H1 (cell line): ENCODE results near the gene EHD4. TPM values are rescaled to one million over a fixed set of nuclear protein-coding genes. Genes with fewer than 3 reads are reported as not detected.

Experiments
- CTCF ChIA-PET: fragments of 300-600 bp; sonication (Branson Sonifier 250); formaldehyde crosslinking; loops from one replicate; lab custom pipeline; 2021; ENCODE audit not compliant: partially characterized antibody; lab: Charles Lee
- POLR2A ChIA-PET: fragments of 300-600 bp; sonication (Branson Sonifier 250); formaldehyde crosslinking; loops from one replicate; lab custom pipeline; 2021; ENCODE audit warnings: inconsistent platforms; ENCODE audit not compliant: partially characterized antibody; lab: Charles Lee
- DNase-seq, 2 experiments: peaks; one replicate each; pipeline versions ENCODE4 v3.0.0 to v3.0.0-alpha.2; 2010 to 2022; ENCODE audit warnings: low spot score in 2 of 2, low read depth in 1 of 2, mixed read lengths in 1 of 2
- FAIRE-seq: peaks from 2 replicates; lab custom pipeline; 2011; peaks lifted over from hg19 to GRCh38; lab: Jason Lieb, UNC
- H2AFZ ChIP-seq: 2 replicates; pipeline ENCODE4 v1.8.1; 2012; ENCODE audit warnings: low read length, inconsistent platforms
- H2AK5ac ChIP-seq: 2 replicates; pipeline ENCODE4 v1.6.1; 2013; ENCODE audit warnings: low read depth, low read length
- H2BK120ac ChIP-seq: replicated peaks from 2 replicates; pipeline ENCODE3; 2013; ENCODE audit warnings: low read depth, low read length, inconsistent platforms
- H2BK12ac ChIP-seq: 2 replicates; pipeline ENCODE4 v1.6.1; 2013; ENCODE audit warnings: low read depth, low read length
- H2BK15ac ChIP-seq: 2 replicates; pipeline ENCODE4 v1.6.1; 2013; ENCODE audit warnings: low read length
- H2BK20ac ChIP-seq: 2 replicates; pipeline ENCODE4 v1.6.1; 2013; ENCODE audit warnings: low read length
- H2BK5ac ChIP-seq: 2 replicates; pipeline ENCODE4 v1.6.1; 2013; ENCODE audit warnings: low read depth, low read length
- H3K14ac ChIP-seq: 2 replicates; pipeline ENCODE4 v1.6.1; 2013; ENCODE audit warnings: inconsistent platforms; ENCODE audit not compliant: insufficient read length
- H3K18ac ChIP-seq: 2 replicates; pipeline ENCODE4 v1.6.1; 2013; ENCODE audit warnings: low read length; ENCODE audit errors: extremely low read depth
- H3K23ac ChIP-seq: 2 replicates; pipeline ENCODE4 v1.6.1; 2013; ENCODE audit warnings: inconsistent platforms; ENCODE audit not compliant: insufficient read length
- H3K23me2 ChIP-seq: 2 replicates; pipeline ENCODE4 v1.6.1; 2013; ENCODE audit warnings: low read depth, low read length
- H3K27ac ChIP-seq: 2 replicates; pipeline ENCODE4 v1.6.1; 2011; ENCODE audit warnings: low read depth, low read length, inconsistent platforms
- H3K27me3 ChIP-seq, 4 experiments: replicated peaks in 1 of 4; 1 replicate in 1 of 4; 2 replicates in 3 of 4; pipeline versions ENCODE4 v1.6.1 to v1.8.1; 2011 to 2013; ENCODE audit warnings: low read length in 3 of 4, mild to moderate bottlenecking in 3 of 4, inconsistent platforms in 2 of 4, mixed read lengths in 2 of 4, moderate library complexity in 1 of 4; ENCODE audit not compliant: control insufficient read depth in 3 of 4, insufficient read depth in 3 of 4; ENCODE audit errors: extremely low read depth in 1 of 4
- H3K36me3 ChIP-seq, 4 experiments: 2 replicates each; pipeline versions ENCODE4 v1.6.1 to v1.8.1; 2011 to 2013; ENCODE audit warnings: mild to moderate bottlenecking in 4 of 4, low read length in 3 of 4, moderate library complexity in 2 of 4, control low read depth in 1 of 4, inconsistent platforms in 1 of 4; ENCODE audit not compliant: insufficient read depth in 4 of 4, control insufficient read depth in 2 of 4
- H3K4ac ChIP-seq: replicated peaks from 2 replicates; pipeline ENCODE3; 2013; ENCODE audit warnings: low read length, low read depth, mixed read lengths, inconsistent platforms; ENCODE audit not compliant: insufficient read length
- H3K4me1 ChIP-seq, 4 experiments: replicated peaks in 1 of 4; 1 replicate in 1 of 4; 2 replicates in 3 of 4; pipeline versions ENCODE4 v1.6.1 to v1.8.1; 2011 to 2013; ENCODE audit warnings: low read length in 3 of 4, inconsistent platforms in 2 of 4, mixed read lengths in 1 of 4; ENCODE audit not compliant: insufficient read depth in 4 of 4, control insufficient read depth in 3 of 4
- H3K4me2 ChIP-seq, 2 experiments: 2 replicates each; pipeline versions ENCODE4 v1.6.1 to v1.8.1; 2011 to 2013; ENCODE audit warnings: low read depth in 2 of 2, low read length in 2 of 2, control low read depth in 1 of 2, inconsistent platforms in 1 of 2, mild to moderate bottlenecking in 1 of 2; ENCODE audit not compliant: insufficient read depth in 1 of 2
- H3K4me3 ChIP-seq, 4 experiments: fragments of 200-600, 300-600 bp in 1 of 4; sonication (generic), shearing (Covaris generic), sonication (Bioruptor Twin) in 1 of 4; 2 replicates each; pipeline versions ENCODE4 v1.5.1 to v1.8.1; 2011 to 2016; ENCODE audit warnings: low read length in 4 of 4, low read depth in 3 of 4, control low read depth in 2 of 4, inconsistent platforms in 2 of 4, mild to moderate bottlenecking in 2 of 4, mixed read lengths in 1 of 4, moderate library complexity in 1 of 4; ENCODE audit not compliant: insufficient read depth in 2 of 4; ENCODE audit errors: extremely low read depth in 1 of 4
- H3K56ac ChIP-seq: replicated peaks from 2 replicates; pipeline ENCODE3; 2013; ENCODE audit warnings: low read depth, mild to moderate bottlenecking, mixed read lengths, low read length, inconsistent platforms; ENCODE audit not compliant: insufficient read length
- H3K79me1 ChIP-seq: 2 replicates; pipeline ENCODE4 v1.6.1; 2013; ENCODE audit warnings: low read depth, low read length, control low read depth
- H3K79me2 ChIP-seq, 2 experiments: 2 replicates each; pipeline versions ENCODE4 v1.6.1 to v1.8.1; 2012 to 2013; ENCODE audit warnings: low read length in 2 of 2, mild to moderate bottlenecking in 2 of 2, inconsistent platforms in 1 of 2; ENCODE audit not compliant: insufficient read depth in 2 of 2, control insufficient read depth in 1 of 2
- H3K9ac ChIP-seq, 4 experiments: replicated peaks in 1 of 4; 1 replicate in 1 of 4; 2 replicates in 3 of 4; pipeline versions ENCODE4 v1.6.1 to v1.8.1; 2011 to 2013; ENCODE audit warnings: low read depth in 3 of 4, low read length in 3 of 4, control low read depth in 2 of 4, mild to moderate bottlenecking in 2 of 4, moderate library complexity in 2 of 4, inconsistent platforms in 1 of 4; ENCODE audit errors: extremely low read depth in 1 of 4
- H3K9me3 ChIP-seq, 2 experiments: 2 replicates each; pipeline versions ENCODE4 v1.6.1 to v1.8.1; 2012 to 2013; ENCODE audit warnings: mild to moderate bottlenecking in 2 of 2, moderate library complexity in 2 of 2, control low read depth in 1 of 2, inconsistent platforms in 1 of 2, low read depth in 1 of 2, low read length in 1 of 2, mixed read lengths in 1 of 2; ENCODE audit not compliant: insufficient read depth in 2 of 2
- H4K20me1 ChIP-seq, 2 experiments: replicated peaks in 1 of 2; 2 replicates each; pipeline versions ENCODE3 to v1.8.1; 2011 to 2013; ENCODE audit warnings: inconsistent platforms in 2 of 2, low read length in 2 of 2, mild to moderate bottlenecking in 1 of 2; ENCODE audit not compliant: insufficient read depth in 2 of 2, control insufficient read depth in 1 of 2
- H4K5ac ChIP-seq: 2 replicates; pipeline ENCODE4 v1.6.1; 2013; ENCODE audit warnings: low read length, low read depth, mixed read lengths, inconsistent platforms; ENCODE audit not compliant: insufficient read length
- H4K8ac ChIP-seq: 2 replicates; pipeline ENCODE4 v1.8.0; 2013; ENCODE audit warnings: mild to moderate bottlenecking, moderate library complexity, low read length, inconsistent platforms; ENCODE audit not compliant: insufficient read depth; ENCODE audit errors: extremely low read depth
- H4K91ac ChIP-seq: replicated peaks from 2 replicates; pipeline ENCODE3; 2013; ENCODE audit warnings: low read length, mixed read lengths, inconsistent platforms; ENCODE audit not compliant: insufficient read length
- GABPA ChIP-seq: IDR thresholded peaks from 2 replicates; pipeline ENCODE4 v1.6.1; 2011; ENCODE audit warnings: mild to moderate bottlenecking, low read length, moderate library complexity, borderline replicate concordance; ENCODE audit not compliant: insufficient read depth
- KDM4A ChIP-seq: IDR thresholded peaks from one replicate; pipeline ENCODE4 v1.7.1; 2012; ENCODE audit warnings: low read depth, mild to moderate bottlenecking, moderate library complexity, low read length, inconsistent platforms; ENCODE audit not compliant: severe bottlenecking
- MAX ChIP-seq: IDR thresholded peaks from 2 replicates; pipeline ENCODE4 v1.6.1; 2012; ENCODE audit warnings: inconsistent platforms
- RAD21 ChIP-seq, 2 experiments: IDR thresholded peaks in 1 of 2; conservative IDR thresholded peaks in 1 of 2; 2 replicates each; pipeline ENCODE4 v1.6.1; 2011; ENCODE audit warnings: low read depth in 2 of 2, low read length in 2 of 2, improper control_type of control experiment in 1 of 2, inconsistent platforms in 1 of 2, mild to moderate bottlenecking in 1 of 2, moderate library complexity in 1 of 2
- RFX5 ChIP-seq: IDR thresholded peaks from 2 replicates; pipeline ENCODE4 v1.6.1; 2011; ENCODE audit warnings: low read depth, low read length, improper control_type of control experiment, borderline replicate concordance
- TAF1 ChIP-seq: IDR thresholded peaks from 2 replicates; pipeline ENCODE4 v1.6.1; 2011; ENCODE audit warnings: mild to moderate bottlenecking, low read depth, low read length
- TBP ChIP-seq: IDR thresholded peaks from 2 replicates; pipeline ENCODE4 v1.6.1; 2011; ENCODE audit warnings: low read depth, low read length, improper control_type of control experiment
- TEAD4 ChIP-seq: IDR thresholded peaks from 2 replicates; pipeline ENCODE4 v1.6.1; 2012; ENCODE audit warnings: low read depth, low read length, inconsistent platforms, mixed read lengths
- WGBS, 2 experiments: shearing (Covaris generic) in 1 of 2; methylation state at CpG; one replicate each; pipeline versions ENCODE4 v1.1.6 to v1.1.7; 2013 to 2015; ENCODE audit warnings: low lambda C conversion rate in 2 of 2, mixed read lengths in 2 of 2, inconsistent platforms in 1 of 2, low coverage in 1 of 2, missing lambda C conversion rate in 1 of 2; ENCODE audit not compliant: insufficient replicate concordance in 2 of 2, insufficient coverage in 1 of 2, insufficient read length in 1 of 2; ENCODE audit errors: extremely low coverage in 1 of 2, missing lambda C conversion rate in 1 of 2; 5-methylcytosine and 5-hydroxymethylcytosine counted together
- polyA plus RNA-seq, 7 experiments: library from polyadenylated mRNA; depleted of rRNA in 3 of 7; stranded (reverse) in 5 of 7; unstranded in 2 of 7; fragments of >200 nt in 5 of 7; fragments of 200-250 nt in 2 of 7; gene quantifications; 1 replicate in 5 of 7; 2 replicates in 1 of 7; 4 replicates in 1 of 7; pipeline versions ENCODE4 v1.2.1 to v1.2.3, GENCODE V29; 2011 to 2013; ENCODE audit warnings: missing spikeins in 2 of 7, mixed read lengths in 2 of 7
- total RNA-seq: library from RNA; stranded (reverse); fragmentation: NEBNext Ultra II Directional; extraction: Animal tissue kit (Norgen Biotek cat#: 25700); gene quantifications from 2 replicates; pipeline ENCODE4 v1.2.1, GENCODE V29; 2021
- TF ChIP-seq, protein P1 (sequence below), 3 experiments: IDR thresholded peaks; 1 replicate in 2 of 3; 2 replicates in 1 of 3; pipeline versions ENCODE4 v1.5.1 to v1.6.1; 2011; ENCODE audit warnings: low read length in 3 of 3, mild to moderate bottlenecking in 3 of 3, inconsistent platforms in 2 of 3, low read depth in 1 of 3, moderate library complexity in 1 of 3; ENCODE audit not compliant: insufficient read depth in 1 of 3; ENCODE audit errors: control extremely low read depth in 1 of 3

EHD4 gene
- total and polyA plus RNA-seq, 2 of the 8 experiments (the other 6 are each of a cell fraction or from before 2014, with no cell fraction given): 17.5 to 24.5 TPM

DNA sequence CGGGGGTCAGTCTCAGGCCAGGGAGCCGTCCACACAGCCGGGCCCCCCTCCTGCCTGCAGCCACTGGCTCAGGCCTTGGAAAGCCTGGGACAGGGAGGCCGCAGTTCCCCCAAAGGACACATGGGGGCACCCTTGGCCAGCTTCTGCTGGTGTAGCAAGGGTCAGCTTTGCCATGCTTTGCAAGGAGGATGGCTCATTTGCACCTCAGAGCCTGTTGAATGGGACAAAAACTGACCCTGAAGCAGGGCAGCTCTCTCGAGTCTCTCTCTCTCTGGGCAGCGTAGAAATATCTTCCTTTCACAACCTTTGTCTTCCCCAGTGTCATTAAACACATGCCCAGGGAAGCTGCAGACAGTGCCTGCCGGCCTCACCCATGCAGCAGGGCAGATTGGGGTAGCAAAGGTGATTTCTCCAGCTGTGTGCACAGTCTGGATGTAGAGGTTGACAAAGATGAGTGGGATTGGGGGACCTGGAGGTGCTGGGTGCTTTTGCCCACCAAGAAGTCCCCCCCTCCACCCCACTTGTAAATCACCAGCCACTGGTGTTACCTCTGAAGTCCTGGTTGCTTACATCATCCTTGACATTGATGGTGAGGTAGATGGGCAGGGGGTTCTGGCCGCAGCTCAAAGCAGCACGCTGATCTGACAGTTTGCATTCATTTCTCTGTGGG, 17.4 kb upstream of the EHD4 start:
- FAIRE-seq: peak; percentile 98
- Histone ChIP-seq H4K5ac (no peak overlapping the region), H2AFZ (peak overlapping the region; percentile 93), H3K18ac (no peak overlapping the region), H2BK120ac (no peak overlapping the region), H3K56ac (no peak overlapping the region), H3K23me2 (no peaks in the 10 kb centered on the region), H3K9ac (no peak overlapping the region), H3K4me3 (no peak overlapping the region), H3K9me3 (no peaks in the 10 kb centered on the region), H4K91ac (peak overlapping the region; percentile 22), H3K4ac (no peak overlapping the region), H3K4me1 (peaks cover 0 to 5% (median 1%) of the 10 kb centered on the region in 4 experiments; a peak in 4 of 7 replicates), H3K27me3 (no peaks in the 10 kb centered on the region), H2BK12ac (no peak overlapping the region), H2BK15ac (no peak overlapping the region), H3K79me1 (no peaks in the 10 kb centered on the region), H2BK5ac (no peak overlapping the region), H3K4me2 (no peak overlapping the region), H3K23ac (no peak overlapping the region), H2BK20ac (no peak overlapping the region), H3K27ac (no peak overlapping the region), H3K36me3 (no peaks in the 10 kb centered on the region), H3K79me2 (no peaks in the 10 kb centered on the region), H4K20me1 (no peaks in the 10 kb centered on the region), H3K14ac (no peak overlapping the region), H4K8ac (peak overlapping the region; percentile 86; the same call in 1 of the 2 replicates), H2AK5ac (no peak overlapping the region)
- WGBS, 2 experiments: 40% methylated on average over 9 of the region's 9 CpGs; no CpG with 5 or more reads in 1 of the 2 experiments
- CTCF ChIA-PET: interaction anchor here (0.7 to 16.4 kb wide), 32 partner anchors 11 to 160 kb away, joined by 3 to 252 read pairs (median 6); partner anchors contain the start of gene EHD4
- POLR2A ChIA-PET: interaction anchor here (0.8 to 3.1 kb wide), 5 partner anchors 18 to 71 kb away, joined by 3 to 14 read pairs (median 3); partner anchors contain the start of gene EHD4
- peak; percentile 70 to 100 for DNase-seq
- TF ChIP-seq, protein P1, sequence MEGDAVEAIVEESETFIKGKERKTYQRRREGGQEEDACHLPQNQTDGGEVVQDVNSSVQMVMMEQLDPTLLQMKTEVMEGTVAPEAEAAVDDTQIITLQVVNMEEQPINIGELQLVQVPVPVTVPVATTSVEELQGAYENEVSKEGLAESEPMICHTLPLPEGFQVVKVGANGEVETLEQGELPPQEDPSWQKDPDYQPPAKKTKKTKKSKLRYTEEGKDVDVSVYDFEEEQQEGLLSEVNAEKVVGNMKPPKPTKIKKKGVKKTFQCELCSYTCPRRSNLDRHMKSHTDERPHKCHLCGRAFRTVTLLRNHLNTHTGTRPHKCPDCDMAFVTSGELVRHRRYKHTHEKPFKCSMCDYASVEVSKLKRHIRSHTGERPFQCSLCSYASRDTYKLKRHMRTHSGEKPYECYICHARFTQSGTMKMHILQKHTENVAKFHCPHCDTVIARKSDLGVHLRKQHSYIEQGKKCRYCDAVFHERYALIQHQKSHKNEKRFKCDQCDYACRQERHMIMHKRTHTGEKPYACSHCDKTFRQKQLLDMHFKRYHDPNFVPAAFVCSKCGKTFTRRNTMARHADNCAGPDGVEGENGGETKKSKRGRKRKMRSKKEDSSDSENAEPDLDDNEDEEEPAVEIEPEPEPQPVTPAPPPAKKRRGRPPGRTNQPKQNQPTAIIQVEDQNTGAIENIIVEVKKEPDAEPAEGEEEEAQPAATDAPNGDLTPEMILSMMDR (IDR thresholded peaks at IDR 0.05; ENCODE audit: control extremely low read depth in 1 of 3, insufficient read depth in 1 of 3, low read depth in 1 of 3, low read length in 3 of 3): peak; percentile 98 to 99 (median 98)
- TF ChIP-seq RAD21 (IDR thresholded peaks at IDR 0.05 in 1 of 2, conservative IDR thresholded peaks at IDR 0.05 in 1 of 2; ENCODE audit: low read depth in 2 of 2, low read length in 2 of 2): peak; percentile 99 to 100
- no peak; the same call in 1 of the 2 replicates for TF ChIP-seq TBP
- peak; percentile 64; the same call in 1 of the 2 replicates for TF ChIP-seq GABPA
- TF ChIP-seq RFX5: no peak
- TF ChIP-seq MAX: peak; percentile 66
- TF ChIP-seq KDM4A: no peak
- TF ChIP-seq TAF1: no peak
- no peak for TF ChIP-seq TEAD4
